ENCODE measurements around the gene SNPH. TPM values are rescaled to one million over a fixed set of nuclear protein-coding genes. Genes with fewer than 3 reads are reported as not detected.

Gene SNPH
- total RNA-seq, 1 experiment from 2014 or later, result 21.4 TPM

DNA sequence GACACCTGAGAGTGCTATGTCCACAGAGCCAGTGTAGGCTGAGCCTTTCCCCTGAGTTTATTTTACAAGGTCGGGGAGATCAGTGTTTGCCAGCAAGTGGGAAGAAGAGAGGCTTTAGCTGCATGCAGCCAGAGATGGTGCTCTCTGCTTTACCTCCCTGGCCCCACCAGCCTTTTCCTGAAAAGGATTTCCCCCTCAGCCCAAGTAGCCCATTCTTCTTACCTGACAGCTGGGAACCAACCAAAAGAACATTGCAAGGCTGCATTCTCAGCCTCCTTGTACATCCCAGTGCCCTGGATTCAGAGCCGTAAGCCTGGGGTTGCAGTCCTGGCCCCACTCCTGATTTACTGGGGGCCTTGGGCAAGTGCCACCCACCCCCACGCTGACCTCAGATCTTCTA is 16.9 kb downstream of the SNPH start:
- Histone ChIP-seq H2AFZ (ENCODE audit: low read length) (no peak overlapping the region), H3K36me3 (ENCODE audit: low read depth, low read length) (no peaks in the 10 kb centered on the region), H3F3A (ENCODE audit: low read length, unreplicated experiment) (no peaks in the 10 kb centered on the region), H3K4me2 (ENCODE audit: low read length) (no peak overlapping the region), H3K27ac (ENCODE audit: low read length) (no peak overlapping the region), H4K20me1 (ENCODE audit: low read length) (no peaks in the 10 kb centered on the region), H3K9me2 (replicated peaks; ENCODE audit: low read length) (no peaks in the 10 kb centered on the region), H3K79me2 (ENCODE audit: low read length) (no peaks in the 10 kb centered on the region), H3K9ac (ENCODE audit: low read length) (no peak overlapping the region), H3K27me3 (ENCODE audit: low read length) (no peaks in the 10 kb centered on the region), H3K9me3 (ENCODE audit: low read length) (no peaks in the 10 kb centered on the region), H3K4me1 (ENCODE audit: insufficient read depth, low read length) (peaks cover 6% of the 10 kb centered on the region; the same call in 1 of the 2 replicates), H3K4me3 (ENCODE audit: low read length) (no peak overlapping the region)
- BruUV-seq (replicated peaks), result no TSS peak
- ATAC-seq (no peak), DNase-seq (no peak)
- ChIA-PET CTCF (no interaction called here), POLR2A (ENCODE audit: unreplicated experiment) (no interaction called here)
- no peak for TF ChIP-seq EZH2 (IDR thresholded peaks at IDR 0.05; ENCODE audit: low read length, unreplicated experiment)
- TF ChIP-seq EZH2phosphoT487 (IDR thresholded peaks at IDR 0.05; ENCODE audit: borderline replicate concordance, low read length), result no peak
- TF ChIP-seq, protein P1, sequence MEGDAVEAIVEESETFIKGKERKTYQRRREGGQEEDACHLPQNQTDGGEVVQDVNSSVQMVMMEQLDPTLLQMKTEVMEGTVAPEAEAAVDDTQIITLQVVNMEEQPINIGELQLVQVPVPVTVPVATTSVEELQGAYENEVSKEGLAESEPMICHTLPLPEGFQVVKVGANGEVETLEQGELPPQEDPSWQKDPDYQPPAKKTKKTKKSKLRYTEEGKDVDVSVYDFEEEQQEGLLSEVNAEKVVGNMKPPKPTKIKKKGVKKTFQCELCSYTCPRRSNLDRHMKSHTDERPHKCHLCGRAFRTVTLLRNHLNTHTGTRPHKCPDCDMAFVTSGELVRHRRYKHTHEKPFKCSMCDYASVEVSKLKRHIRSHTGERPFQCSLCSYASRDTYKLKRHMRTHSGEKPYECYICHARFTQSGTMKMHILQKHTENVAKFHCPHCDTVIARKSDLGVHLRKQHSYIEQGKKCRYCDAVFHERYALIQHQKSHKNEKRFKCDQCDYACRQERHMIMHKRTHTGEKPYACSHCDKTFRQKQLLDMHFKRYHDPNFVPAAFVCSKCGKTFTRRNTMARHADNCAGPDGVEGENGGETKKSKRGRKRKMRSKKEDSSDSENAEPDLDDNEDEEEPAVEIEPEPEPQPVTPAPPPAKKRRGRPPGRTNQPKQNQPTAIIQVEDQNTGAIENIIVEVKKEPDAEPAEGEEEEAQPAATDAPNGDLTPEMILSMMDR (conservative IDR thresholded peaks at IDR 0.05; ENCODE audit: low read depth, low read length), result no peak
- intact Hi-C loops (cut with micrococcal nuclease), result no loop called here

DNA sequence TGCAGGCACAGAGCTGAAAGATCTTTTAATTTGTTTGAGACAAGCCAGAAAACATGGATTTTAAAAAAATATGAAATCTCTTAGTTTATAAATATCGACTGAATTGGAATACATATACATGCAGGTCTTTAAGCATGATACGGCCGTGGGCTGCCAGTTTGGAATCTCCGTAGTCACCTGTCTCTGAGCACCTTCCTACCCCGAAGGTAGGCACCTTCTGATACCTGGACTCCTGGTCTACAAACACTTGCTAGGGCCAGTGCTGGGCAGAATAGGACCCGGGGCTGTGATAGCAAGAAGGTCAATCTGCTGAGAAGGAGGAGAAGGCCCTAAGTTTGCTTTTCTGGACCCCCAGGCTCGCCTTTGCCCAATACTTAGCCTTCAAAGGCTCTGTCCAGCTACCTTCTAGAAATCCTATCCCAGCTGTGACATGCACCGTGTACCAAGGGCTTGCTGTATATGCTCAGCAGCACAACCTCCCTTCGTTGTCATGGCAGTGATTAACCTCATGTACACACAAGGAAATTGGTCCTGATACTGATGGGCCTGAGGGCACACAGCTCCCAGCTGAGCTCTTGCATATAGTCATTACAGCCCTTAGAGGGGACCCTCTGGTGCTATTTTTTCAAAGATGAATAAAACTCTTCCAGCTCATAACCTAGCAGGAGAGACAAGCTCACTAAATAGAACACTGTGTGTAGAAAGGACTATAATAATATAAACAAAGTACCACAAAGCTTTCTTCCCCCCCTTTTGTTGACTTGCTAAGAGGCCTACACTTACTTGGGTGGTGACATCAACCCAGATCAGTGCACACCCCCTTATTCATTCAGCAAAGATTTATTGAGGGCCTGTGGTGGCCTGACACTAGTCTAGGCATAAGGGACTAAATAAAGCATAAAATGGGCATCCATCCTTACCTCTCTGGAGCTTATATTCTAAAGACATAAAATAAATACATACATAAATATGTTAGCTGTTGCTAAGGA is 17.7 kb downstream of the SNPH start:
- Histone ChIP-seq H3K4me2 (ENCODE audit: low read length) (no peak overlapping the region), H3K27me3 (ENCODE audit: low read length) (no peaks in the 10 kb centered on the region)
- CTCF ChIA-PET, result no interaction called here

More for the DNA sequence above, 17.7 kb downstream of the SNPH start:
- Histone ChIP-seq H3K4me3 (ENCODE audit: low read length) (no peak overlapping the region), H3K79me2 (ENCODE audit: low read length) (no peaks in the 10 kb centered on the region), H3K9me2 (replicated peaks; ENCODE audit: low read length) (no peaks in the 10 kb centered on the region), H3K9me3 (ENCODE audit: low read length) (no peaks in the 10 kb centered on the region), H3K27ac (ENCODE audit: low read length) (no peak overlapping the region), H3K36me3 (ENCODE audit: low read depth, low read length) (no peaks in the 10 kb centered on the region), H2AFZ (ENCODE audit: low read length) (no peak overlapping the region), H3F3A (ENCODE audit: low read length, unreplicated experiment) (no peaks in the 10 kb centered on the region), H3K4me1 (ENCODE audit: insufficient read depth, low read length) (peaks cover 6% of the 10 kb centered on the region; the same call in 1 of the 2 replicates), H4K20me1 (ENCODE audit: low read length) (no peaks in the 10 kb centered on the region), H3K9ac (ENCODE audit: low read length) (no peak overlapping the region)
- ATAC-seq (no peak), DNase-seq (no peak)
- BruUV-seq (replicated peaks), result no TSS peak
- no peak for TF ChIP-seq EZH2 (IDR thresholded peaks at IDR 0.05; ENCODE audit: low read length, unreplicated experiment)
- TF ChIP-seq, protein P1 (conservative IDR thresholded peaks at IDR 0.05; ENCODE audit: low read depth, low read length), result no peak
- TF ChIP-seq EZH2phosphoT487 (IDR thresholded peaks at IDR 0.05; ENCODE audit: borderline replicate concordance, low read length), result no peak
- POLR2A ChIA-PET (ENCODE audit: unreplicated experiment), result no interaction called here
- intact Hi-C loops (cut with micrococcal nuclease), result no loop called here
